Vagina (tissue), 2 donors: ENCODE measurements around the gene ASB6. TPM values are rescaled to one million over a fixed set of nuclear protein-coding genes. Genes with fewer than 3 reads are reported as not detected.

ENCODE experiments used
- DNase-seq, 2 donors: peaks; one replicate each; pipeline ENCODE4 v3.0.0-alpha.2; 2017; ENCODE audit errors: extremely low spot score in 2 of 2
- H3K27ac ChIP-seq: fragments of 200-600 bp; sonication (generic); one replicate; pipeline ENCODE4 v1.5.1; 2019
- H3K27me3 ChIP-seq: fragments of 200-600 bp; sonication (generic); one replicate; pipeline ENCODE4 v1.5.1; 2019
- H3K36me3 ChIP-seq, 2 donors: fragments of 200-600 bp; sonication (generic); one replicate each; pipeline ENCODE4 v1.5.1; 2017 to 2019
- H3K4me1 ChIP-seq: fragments of 200-600 bp; sonication (generic); one replicate; pipeline ENCODE4 v1.5.1; 2019
- H3K4me3 ChIP-seq, 2 donors: fragments of 200-600 bp; sonication (generic); 1 replicate in 1 of 2; 2 replicates in 1 of 2; pipeline ENCODE4 v1.5.1; 2016 to 2019
- H3K9me3 ChIP-seq: fragments of 200-600 bp; sonication (generic); one replicate; pipeline ENCODE4 v1.5.1; 2019
- CTCF ChIP-seq, 3 experiments: fragments of 450-650 bp in 2 of 3; fragments of 200-600 bp in 1 of 3; sonication (generic) in 1 of 3; IDR thresholded peaks; one replicate each; pipeline ENCODE4 v1.5.1; 2017 to 2019; ENCODE audit warnings: antibody characterized with exemption in 3 of 3, mild to moderate bottlenecking in 2 of 3, moderate library complexity in 2 of 3
- POLR2A ChIP-seq, 2 donors: fragments of 450-650 bp; IDR thresholded peaks; one replicate each; pipeline ENCODE4 v1.6.1; 2017; ENCODE audit warnings: antibody characterized with exemption in 2 of 2, mild to moderate bottlenecking in 2 of 2, moderate library complexity in 2 of 2
- POLR2AphosphoS5 ChIP-seq, 2 donors: sonication (generic); formaldehyde crosslinking; IDR thresholded peaks; one replicate each; pipeline ENCODE4 v1.9.0; 2017; ENCODE audit warnings: antibody characterized with exemption in 2 of 2, mild to moderate bottlenecking in 2 of 2, low read depth in 1 of 2; ENCODE audit not compliant: insufficient read depth in 1 of 2
- intact Hi-C: fragments of 100-400 bp; cut with DNase I; formaldehyde crosslinking; loops from one replicate; pipeline ENCODE4 v1.15.1; 2023
- total RNA-seq: library from RNA; depleted of rRNA; stranded (reverse); fragments of >200 nt; gene quantifications from one replicate; pipeline ENCODE4 v1.2.3, GENCODE V29; 2016

Gene ASB6
- total RNA-seq, 1 donor from 2014 or later = 18.9 TPM

DNA sequence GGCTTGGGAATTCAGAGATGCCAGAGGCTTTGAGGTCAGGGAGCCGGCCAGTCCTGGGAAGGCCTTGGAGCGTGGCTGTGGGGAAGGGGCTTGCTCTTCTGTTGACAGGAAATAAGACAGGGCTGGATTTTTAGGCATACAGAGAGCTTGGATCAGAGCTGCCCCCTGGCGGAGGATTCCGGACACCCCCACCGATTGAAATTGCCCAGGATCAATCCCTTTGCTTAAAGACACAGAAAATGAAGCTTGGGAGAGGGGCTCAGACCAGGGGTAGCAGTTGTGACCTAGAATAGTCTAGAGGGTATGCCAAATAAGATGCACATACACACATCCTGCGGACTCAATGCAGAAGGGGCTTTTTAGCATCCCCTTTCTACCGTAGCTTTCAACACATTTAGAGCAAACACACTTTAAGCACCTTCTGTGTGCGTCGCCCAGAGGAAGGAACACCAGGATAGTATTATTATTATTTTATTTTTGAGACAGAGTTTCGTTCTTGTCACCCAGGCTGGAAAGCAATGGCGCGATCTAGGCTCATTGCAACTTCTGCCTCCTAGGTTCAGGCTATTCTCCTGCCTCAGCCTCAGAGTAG, 17.7 kb downstream of the ASB6 start:
- Histone ChIP-seq H3K4me3 (no peak overlapping the region), H3K27me3 (no peaks in the 10 kb centered on the region), H3K27ac (no peak overlapping the region), H3K9me3 (no peaks in the 10 kb centered on the region), H3K36me3 (no peaks in the 10 kb centered on the region), H3K4me1 (peaks cover 53% of the 10 kb centered on the region)
- intact Hi-C loops = no loop called here
- TF ChIP-seq POLR2A (IDR thresholded peaks at IDR 0.05) (no peak), CTCF (IDR thresholded peaks at IDR 0.05) (peak; percentile 36 to 54 (median 43)), POLR2AphosphoS5 (IDR thresholded peaks at IDR 0.05; ENCODE audit: insufficient read depth in 1 of 2, low read depth in 1 of 2) (no peak)
- DNase-seq = no peak

DNA sequence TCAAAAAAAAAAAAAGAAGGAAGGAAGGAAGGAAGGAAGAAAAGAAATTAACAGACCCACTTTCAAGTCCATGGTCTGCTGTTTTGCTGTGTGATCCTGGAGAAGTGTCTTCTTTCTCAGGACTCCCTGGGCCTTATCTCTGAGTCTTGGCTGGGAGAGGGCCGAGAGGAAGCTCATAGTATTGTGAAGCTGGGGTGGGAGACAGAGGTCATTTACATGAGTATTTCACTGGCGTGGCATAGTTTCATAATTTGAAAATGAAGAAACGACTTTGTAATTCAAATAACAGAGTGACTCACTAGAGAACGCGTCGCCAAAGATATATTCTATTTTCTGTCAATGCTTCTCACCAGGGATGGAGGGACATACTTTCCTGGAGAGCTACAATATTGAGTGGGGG, 18.6 kb downstream of the ASB6 start:
- Histone ChIP-seq H3K27ac (no peak overlapping the region), H3K4me1 (peaks cover 43% of the 10 kb centered on the region), H3K9me3 (no peaks in the 10 kb centered on the region), H3K36me3 (no peaks in the 10 kb centered on the region), H3K27me3 (no peaks in the 10 kb centered on the region), H3K4me3 (no peak overlapping the region)
- intact Hi-C loops = no loop called here
- no peak for TF ChIP-seq POLR2AphosphoS5 (IDR thresholded peaks at IDR 0.05; ENCODE audit: insufficient read depth in 1 of 2, low read depth in 1 of 2)
- TF ChIP-seq CTCF (IDR thresholded peaks at IDR 0.05) = no peak
- TF ChIP-seq POLR2A (IDR thresholded peaks at IDR 0.05) = no peak
- DNase-seq = no peak

GRCh38 chr9:129620669-129621295, 21.2 kb downstream of the ASB6 start, which contains the start of gene C9orf50:
Gene C9orf50 (minus strand): TSS chr9:129621101. CDS start chr9:129620574, 527 bp downstream.
- peak within 1 kb of the TSS; percentile 28 for H3K27ac ChIP-seq

GRCh38 chr9:129619787-129620668, 21.9 kb downstream of the ASB6 start:
- TF ChIP-seq POLR2A (IDR thresholded peaks at IDR 0.05) (no peak), POLR2AphosphoS5 (IDR thresholded peaks at IDR 0.05; ENCODE audit: insufficient read depth in 1 of 2, low read depth in 1 of 2) (no peak), CTCF (IDR thresholded peaks at IDR 0.05) (no peak)
- Histone ChIP-seq H3K36me3 (no peaks in the 10 kb centered on the region), H3K27me3 (no peaks in the 10 kb centered on the region), H3K4me1 (peaks cover 15% of the 10 kb centered on the region), H3K27ac (peak overlapping the region; percentile 28), H3K4me3 (peak overlapping the region; percentile 48 to 50), H3K9me3 (no peaks in the 10 kb centered on the region)
- no peak for DNase-seq
- intact Hi-C loops = no loop called here

More at GRCh38 chr9:129620669-129621295, 21.2 kb downstream of the ASB6 start, which contains the start of gene C9orf50:
- Histone ChIP-seq H3K9me3 (no peaks in the 10 kb centered on the region), H3K27me3 (no peaks in the 10 kb centered on the region), H3K36me3 (no peaks in the 10 kb centered on the region), H3K4me3 (peak within 1 kb of the TSS; percentile 48 to 50), H3K4me1 (peaks cover 23% of the 10 kb centered on the region)
- intact Hi-C loops = no loop called here
- TF ChIP-seq CTCF (IDR thresholded peaks at IDR 0.05) (no peak), POLR2AphosphoS5 (IDR thresholded peaks at IDR 0.05; ENCODE audit: insufficient read depth in 1 of 2, low read depth in 1 of 2) (no peak), POLR2A (IDR thresholded peaks at IDR 0.05) (no peak)
- no peak for DNase-seq
